T-helper 2 cell treated with Interferon-gamma antibody and Interleukin-4, amounts not matched to agents 100 ng/mL and 5 ng/mL, for 36 hours (primary cell): ENCODE results near the gene LBHD2. TPM values are rescaled to one million over a fixed set of nuclear protein-coding genes. Genes with fewer than 3 reads are reported as not detected.
"Not testable (repeated sequence)": the region's sequence is repeated elsewhere in the genome, so short reads cannot be mapped to it uniquely, and the experiment has no call there.

Experiments
- intact Hi-C: fragments of 100-400 bp; cut with micrococcal nuclease; formaldehyde crosslinking; loops from one replicate; pipeline ENCODE4 v1.15.1; 2023
- total RNA-seq: library from RNA; stranded (reverse); gene quantifications from 2 replicates; pipeline ENCODE4 v1.2.3, GENCODE V29; 2022

Gene LBHD2
- total RNA-seq, 1 donor from 2014 or later = not detected

- intact Hi-C loops = no loop called here
Observed at GRCh38 chr14:103118018-103118662, 34.1 kb downstream of the LBHD2 start.

GRCh38 chr14:103118663-103119404, 34.8 kb downstream of the LBHD2 start:
- intact Hi-C loops = no loop called here

GRCh38 chr14:103119527-103119926, 35.5 kb downstream of the LBHD2 start:
- intact Hi-C loops = not testable (repeated sequence)

GRCh38 chr14:103121121-103121845, 37.3 kb downstream of the LBHD2 start:
- intact Hi-C loops = no loop called here

GRCh38 chr14:103121846-103122584, 38.0 kb downstream of the LBHD2 start:
- intact Hi-C loops = no loop called here

- intact Hi-C loops = no loop called here
Observed at GRCh38 chr14:103122585-103122946, 38.6 kb downstream of the LBHD2 start.

- intact Hi-C loops = no loop called here
Observed at GRCh38 chr14:103122947-103123633, 39.1 kb downstream of the LBHD2 start, which contains the start of gene TNFAIP2. Gene TNFAIP2 (plus strand): TSS chr14:103123461. CDS start chr14:103126458, 2,997 bp downstream.

- intact Hi-C loops = no loop called here
Observed at GRCh38 chr14:103123634-103124500, 39.9 kb downstream of the LBHD2 start.

- intact Hi-C loops = no loop called here
Observed at GRCh38 chr14:103124501-103125001, 40.5 kb downstream of the LBHD2 start.

- intact Hi-C loops = no loop called here
Observed at GRCh38 chr14:103125098-103126070, 41.4 kb downstream of the LBHD2 start.

GRCh38 chr14:103126088-103126872, 42.3 kb downstream of the LBHD2 start:
- intact Hi-C loops = no loop called here

GRCh38 chr14:103126873-103127304, 42.9 kb downstream of the LBHD2 start:
- intact Hi-C loops = no loop called here

- intact Hi-C loops = no loop called here
Observed at GRCh38 chr14:103127356-103127755, 43.3 kb downstream of the LBHD2 start.

GRCh38 chr14:103127861-103128598, 44.0 kb downstream of the LBHD2 start:
- intact Hi-C loops = no loop called here

- intact Hi-C loops = no loop called here
Observed at GRCh38 chr14:103128631-103129300, 44.8 kb downstream of the LBHD2 start.

GRCh38 chr14:103129301-103130016, 45.4 kb downstream of the LBHD2 start:
- intact Hi-C loops = no loop called here
